Choroid plexus epithelial cell (primary cell): ENCODE data around the gene TNFRSF21.
A peak's percentile ranks its signal among the peaks of the same experiment; 100 is the strongest.
"Not testable (repeated sequence)": the region's sequence is repeated elsewhere in the genome, so short reads cannot be mapped to it uniquely, and the experiment has no call there.

Experiments used
- DNase-seq: peaks from one replicate; pipeline ENCODE4 v3.0.0-alpha.2; 2010; ENCODE audit warnings: low read depth
- H3K4me3 ChIP-seq: 2 replicates; pipeline ENCODE4 v1.5.1; 2011; ENCODE audit warnings: low read depth, mild to moderate bottlenecking, control low read depth, low read length, moderate library complexity
- CTCF ChIP-seq: conservative IDR thresholded peaks from 2 replicates; pipeline ENCODE4 v1.5.1; 2011; ENCODE audit warnings: low read depth, mild to moderate bottlenecking, control low read depth, inconsistent platforms, low read length, moderate library complexity

Gene TNFRSF21

GRCh38 chr6:47234266-47234933 is 75.3 kb downstream of the TNFRSF21 start:
- no peak for TF ChIP-seq CTCF
- no peak overlapping the region for H3K4me3 ChIP-seq
- no peak for DNase-seq

DNA sequence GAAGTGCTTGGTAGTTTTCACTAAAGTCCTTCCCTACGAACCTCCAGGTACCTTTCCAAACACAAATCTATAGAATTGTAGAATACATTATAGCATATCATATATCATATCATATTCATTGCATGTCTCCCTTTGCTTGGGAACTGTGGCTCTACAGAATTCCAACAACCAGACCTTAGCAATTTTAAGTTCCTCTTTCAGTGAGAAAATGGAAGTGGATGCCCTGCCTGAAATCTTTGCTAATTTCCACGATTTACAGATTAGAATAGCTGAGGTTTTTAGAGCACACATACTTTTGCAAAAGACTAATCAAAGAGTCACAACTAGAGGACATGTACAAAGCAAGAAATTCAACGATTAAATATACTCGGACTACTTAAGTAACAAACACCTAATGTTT is 78.6 kb downstream of the TNFRSF21 start:
- no peak for DNase-seq
- no peak overlapping the region for H3K4me3 ChIP-seq
- TF ChIP-seq CTCF: no peak

DNA sequence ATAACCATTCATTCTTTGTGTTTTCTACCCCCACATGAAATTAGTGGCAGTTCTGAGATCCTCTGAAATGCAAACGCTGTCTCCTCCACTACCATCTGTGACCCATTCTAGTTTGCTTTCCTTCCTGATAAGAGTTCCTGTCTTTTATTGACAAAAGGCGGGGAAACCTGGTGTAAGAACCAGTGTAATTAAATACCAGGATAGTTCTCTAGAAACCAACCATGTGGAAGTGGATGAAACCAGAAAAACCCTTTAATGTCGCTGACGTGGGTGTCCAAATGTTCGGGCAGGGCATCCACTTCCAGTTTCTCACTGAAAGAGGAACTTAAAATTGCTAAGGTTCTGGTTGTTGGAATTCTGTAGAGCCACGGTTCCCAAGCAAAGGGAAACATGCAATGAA is 79.1 kb downstream of the TNFRSF21 start:
- DNase-seq: no peak
- H3K4me3 ChIP-seq: no peak overlapping the region
- TF ChIP-seq CTCF: no peak

DNA sequence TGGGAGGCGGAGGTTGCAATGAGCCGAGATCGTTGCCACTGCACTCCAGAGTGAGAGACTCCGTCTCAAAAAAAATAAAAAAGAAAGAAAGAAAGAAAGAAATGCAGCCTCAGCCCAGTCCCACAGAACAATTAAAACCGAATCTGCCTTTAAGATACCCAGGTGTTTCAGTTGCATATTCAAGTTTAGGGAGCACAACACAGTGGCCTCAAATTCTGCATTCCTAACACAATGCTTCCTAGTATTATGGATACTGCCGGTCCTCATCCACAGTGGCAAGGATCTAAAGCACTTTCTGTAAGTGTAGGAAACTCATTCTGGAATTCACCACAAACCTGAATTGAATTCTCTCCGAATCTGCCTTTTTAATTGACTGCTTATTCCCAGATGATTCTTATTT is 80.5 kb downstream of the TNFRSF21 start:
- no peak for TF ChIP-seq CTCF
- no peak overlapping the region for H3K4me3 ChIP-seq
- no peak for DNase-seq

DNA sequence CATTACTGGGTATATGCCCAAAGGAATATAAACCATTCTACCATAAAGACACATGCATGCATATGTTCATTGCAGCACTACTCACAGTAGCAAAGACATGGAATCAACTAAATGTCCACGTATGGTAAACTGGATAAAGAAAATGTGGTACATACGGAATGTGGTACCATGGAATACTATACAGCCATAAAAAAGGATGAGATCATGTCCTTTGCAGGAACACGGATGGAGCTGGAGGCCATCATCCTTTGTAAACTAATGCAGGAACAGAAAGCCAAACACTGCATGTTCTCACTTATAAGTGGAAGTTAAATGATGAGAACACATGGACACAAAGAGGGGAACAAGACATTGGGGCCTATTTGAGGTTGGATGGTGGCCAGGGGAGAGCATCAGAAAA is 81.6 kb downstream of the TNFRSF21 start:
- not testable (repeated sequence) for DNase-seq, H3K4me3 ChIP-seq

GRCh38 chr6:47223251-47223650 is 86.5 kb downstream of the TNFRSF21 start:
- not testable (repeated sequence) for DNase-seq, H3K4me3 ChIP-seq

- DNase-seq: no peak
- TF ChIP-seq CTCF: no peak
- H3K4me3 ChIP-seq: no peak overlapping the region
Observed at GRCh38 chr6:47221565-47221964, 88.1 kb downstream of the TNFRSF21 start.

GRCh38 chr6:47209632-47210031 is 100.1 kb downstream of the TNFRSF21 start:
- DNase-seq: peak; percentile 58
- H3K4me3 ChIP-seq: no peak overlapping the region
- TF ChIP-seq CTCF: no peak
